GM21576 (cell line): ENCODE results near the gene ITGB5.
A peak's percentile ranks its signal among the peaks of the same experiment; 100 is the strongest.
"Not testable (repeated sequence)": the region's sequence is repeated elsewhere in the genome, so short reads cannot be mapped to it uniquely, and the experiment has no call there.

ENCODE experiments used
- ATAC-seq: cut with Tn5 transposase; IDR thresholded peaks from one replicate; pipeline ENCODE4 v1.9.1; 2021; ENCODE audit warnings: mild to moderate bottlenecking, moderate library complexity; ENCODE audit not compliant: unreplicated experiment

ITGB5 gene

DNA sequence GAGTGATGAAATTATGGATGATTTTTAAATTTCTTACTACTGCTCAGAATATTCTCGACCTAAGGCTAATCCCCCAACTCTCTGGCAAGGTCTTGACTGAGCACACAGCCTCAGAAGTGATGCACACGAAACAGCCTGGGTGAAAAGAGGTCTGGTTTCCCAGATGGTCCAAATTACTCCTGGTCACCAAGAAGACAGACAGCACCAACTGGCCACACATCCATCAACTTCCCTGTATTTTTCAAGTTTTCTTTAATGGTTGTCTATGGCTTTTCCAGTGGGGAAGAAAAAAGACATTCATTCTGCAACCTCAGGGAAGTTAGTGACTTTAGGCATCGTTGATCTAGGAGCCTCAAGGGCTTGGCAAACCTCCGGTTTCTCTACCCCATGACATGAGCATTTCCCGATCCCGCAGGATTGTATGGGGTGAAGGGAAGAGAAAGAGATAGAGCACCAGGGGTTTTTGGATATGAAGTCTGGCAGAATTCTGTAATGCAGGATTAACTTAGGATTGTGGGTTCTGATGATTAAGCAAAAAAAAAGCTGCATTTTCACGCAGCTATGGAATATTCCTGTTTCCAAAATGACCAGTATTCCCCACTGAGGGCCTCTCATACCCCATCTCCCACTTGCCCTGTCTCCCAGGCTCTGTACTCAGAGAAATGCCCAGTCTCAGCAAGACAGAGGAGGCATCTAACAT is 94.7 kb downstream of the ITGB5 start:
- no peak for ATAC-seq

DNA sequence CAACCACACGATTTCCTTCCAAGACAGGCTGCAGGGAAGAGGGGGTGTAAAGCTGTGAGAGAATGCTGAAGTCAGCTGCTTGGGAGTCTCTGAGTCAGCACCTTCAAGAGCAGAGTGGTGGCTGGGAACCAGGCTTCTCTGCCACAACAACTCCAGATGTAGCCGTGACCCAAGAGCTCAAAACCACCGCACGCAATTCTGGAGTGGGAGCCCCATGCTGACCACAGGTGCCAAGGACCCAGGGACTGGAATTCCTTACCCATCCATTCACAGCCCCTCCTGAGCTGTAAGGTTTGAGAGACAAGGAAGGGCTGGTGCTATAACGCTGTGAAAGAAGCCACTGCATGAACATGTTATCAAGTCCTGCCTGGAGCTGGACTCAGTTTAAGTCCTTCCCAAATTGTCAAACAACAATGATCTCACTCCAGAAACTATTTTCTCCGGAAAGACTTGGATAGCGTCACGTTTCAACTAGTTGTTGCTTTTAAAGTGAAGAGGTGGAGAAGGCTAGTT is 95.5 kb downstream of the ITGB5 start:
- ATAC-seq: no peak

DNA sequence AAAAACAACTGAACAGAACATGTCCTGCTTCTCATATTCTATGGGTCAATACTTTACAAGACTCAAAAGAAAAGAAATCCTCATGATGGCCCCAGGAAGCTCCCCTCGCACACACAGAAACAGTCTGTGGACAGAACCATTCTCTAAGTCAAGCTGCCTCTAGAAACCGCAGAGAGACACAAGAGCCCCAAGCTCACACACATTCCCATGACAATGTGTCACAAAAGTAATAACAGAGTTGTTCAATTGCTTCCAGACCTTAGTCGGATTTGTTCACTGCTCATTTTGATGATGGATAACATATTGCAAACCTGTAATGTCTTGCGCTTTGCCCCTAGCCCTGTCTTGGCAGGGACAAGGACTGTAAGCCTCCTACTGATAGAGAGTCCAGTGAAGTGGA is 96.0 kb downstream of the ITGB5 start:
- ATAC-seq: no peak

DNA sequence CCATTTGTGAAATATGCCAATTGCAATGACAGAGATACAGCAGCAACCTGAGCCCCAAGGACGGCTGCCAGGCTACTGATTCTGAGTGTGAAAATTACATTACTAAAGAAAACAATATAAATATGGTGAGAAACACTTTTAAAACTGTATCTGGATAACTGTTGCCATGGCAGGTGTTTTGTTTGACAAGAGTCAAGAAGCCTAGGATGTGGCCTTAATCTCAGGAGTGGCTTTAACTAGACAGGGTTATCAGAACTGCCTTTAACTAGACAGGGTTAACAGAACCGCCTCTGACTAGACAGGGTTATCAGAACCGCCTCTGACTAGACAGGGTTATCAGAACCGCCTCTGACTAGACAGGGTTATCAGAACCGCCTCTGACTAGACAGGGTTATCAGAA is 98.1 kb downstream of the ITGB5 start:
- ATAC-seq: not testable (repeated sequence)

DNA sequence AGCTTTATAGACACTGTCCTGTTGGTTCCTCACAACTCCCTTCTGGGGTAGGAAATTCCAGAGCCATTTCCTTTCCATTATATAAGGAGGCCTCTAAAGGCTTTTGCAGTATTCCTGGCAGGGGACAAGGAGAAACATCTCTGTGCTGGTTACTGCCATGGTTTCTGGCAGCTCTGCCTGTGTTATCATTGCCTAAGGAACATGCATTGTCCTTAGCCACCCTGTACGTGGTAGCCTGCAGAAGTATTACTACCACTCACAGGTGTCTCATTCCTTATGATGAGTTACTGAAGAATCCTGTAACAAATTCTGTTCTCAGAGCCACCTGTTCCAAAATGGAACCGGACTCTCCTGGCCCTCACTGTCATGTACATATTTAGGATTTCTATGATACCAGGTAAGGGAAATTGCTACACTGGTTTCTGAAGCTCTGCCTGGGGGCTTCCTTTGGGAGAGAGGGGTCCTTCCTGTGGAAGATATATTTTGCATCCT is 98.9 kb downstream of the ITGB5 start:
- ATAC-seq: no peak

DNA sequence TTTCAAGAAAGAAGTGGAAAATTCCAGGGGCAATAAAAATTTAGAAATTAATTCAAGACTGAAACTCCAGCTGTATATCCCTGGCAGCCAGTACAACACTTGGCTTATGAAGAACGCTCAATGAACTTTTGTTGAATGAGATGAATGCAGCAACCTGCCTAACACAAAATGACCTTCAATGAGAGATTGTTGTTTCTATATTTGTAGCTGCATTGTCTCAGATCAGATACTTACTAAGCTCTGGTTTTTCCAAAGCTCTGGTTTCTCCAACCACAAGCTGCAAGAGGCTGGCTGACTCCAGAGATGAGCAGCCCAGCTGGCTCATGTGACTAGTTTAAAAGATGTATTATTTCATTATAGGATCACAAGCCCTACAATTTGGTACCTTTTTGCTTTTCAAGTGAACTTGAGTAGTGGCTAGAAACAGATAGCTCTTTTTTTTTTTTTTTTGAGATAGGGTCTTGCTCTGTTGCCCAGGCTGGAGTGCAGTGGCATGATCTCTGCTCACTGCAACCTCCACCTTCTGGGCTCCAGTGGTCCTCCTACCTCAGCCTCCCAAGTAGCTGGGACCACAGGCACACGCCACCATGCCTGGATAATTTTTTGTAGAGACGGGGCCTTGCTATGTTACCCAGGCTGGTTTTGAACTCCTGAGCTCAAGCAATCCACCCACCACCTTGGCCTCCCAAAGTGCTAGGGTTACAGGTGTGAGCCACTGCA is 99.5 kb downstream of the ITGB5 start:
- no peak for ATAC-seq

DNA sequence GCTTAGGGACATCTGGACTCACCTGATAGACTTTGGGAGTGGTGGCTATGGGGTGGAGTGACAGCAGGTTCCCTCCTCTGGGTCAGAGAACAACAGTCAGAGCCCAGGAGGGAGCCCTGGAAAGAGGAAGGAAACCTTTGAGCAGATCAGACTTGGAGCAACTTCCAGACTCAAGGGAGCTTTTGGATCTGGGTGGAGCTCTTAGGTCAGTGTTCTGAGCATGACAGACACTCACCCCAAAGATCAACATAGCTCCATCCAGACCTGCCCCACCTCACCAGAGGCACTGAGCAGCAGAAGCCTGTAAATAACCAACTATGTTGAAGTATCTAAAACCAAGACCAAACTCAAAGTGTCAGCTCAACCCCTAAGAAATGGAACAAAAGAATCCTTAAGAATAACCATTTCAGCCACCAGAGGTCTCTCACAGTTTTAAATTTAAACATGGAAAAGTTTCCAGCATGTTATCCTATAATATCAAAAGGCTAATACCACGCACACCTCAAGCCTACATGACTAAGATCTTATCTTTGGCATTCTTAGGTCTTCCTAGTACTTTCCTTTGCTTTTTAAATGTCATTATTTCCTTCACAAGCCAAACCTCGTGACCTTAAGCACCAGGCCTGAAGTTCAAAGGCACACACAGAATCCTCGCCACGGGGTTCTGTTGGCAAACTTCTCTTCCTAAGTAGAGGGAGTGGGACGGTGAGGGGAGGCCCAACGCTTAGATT is 100.5 kb downstream of the ITGB5 start:
- ATAC-seq: no peak

DNA sequence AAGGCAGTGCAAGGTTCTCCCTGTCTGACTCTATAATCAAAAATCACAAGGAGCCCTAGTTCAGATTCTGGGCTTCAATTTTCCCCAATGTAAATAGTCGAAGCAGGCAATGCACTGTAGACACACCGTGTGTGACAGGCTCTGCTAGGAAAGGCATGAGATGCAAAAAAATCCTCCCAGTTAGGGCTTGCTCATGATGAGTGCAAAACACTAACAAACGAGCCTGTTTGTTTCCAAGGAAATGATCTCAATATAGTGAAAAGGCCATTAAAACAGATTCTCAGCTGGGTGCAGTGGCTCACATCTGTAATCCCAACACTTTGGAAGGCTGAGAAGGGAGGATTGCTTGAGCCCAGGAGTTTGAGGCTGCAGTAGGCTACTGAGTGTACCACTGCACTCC is 101.2 kb downstream of the ITGB5 start:
- no peak for ATAC-seq

DNA sequence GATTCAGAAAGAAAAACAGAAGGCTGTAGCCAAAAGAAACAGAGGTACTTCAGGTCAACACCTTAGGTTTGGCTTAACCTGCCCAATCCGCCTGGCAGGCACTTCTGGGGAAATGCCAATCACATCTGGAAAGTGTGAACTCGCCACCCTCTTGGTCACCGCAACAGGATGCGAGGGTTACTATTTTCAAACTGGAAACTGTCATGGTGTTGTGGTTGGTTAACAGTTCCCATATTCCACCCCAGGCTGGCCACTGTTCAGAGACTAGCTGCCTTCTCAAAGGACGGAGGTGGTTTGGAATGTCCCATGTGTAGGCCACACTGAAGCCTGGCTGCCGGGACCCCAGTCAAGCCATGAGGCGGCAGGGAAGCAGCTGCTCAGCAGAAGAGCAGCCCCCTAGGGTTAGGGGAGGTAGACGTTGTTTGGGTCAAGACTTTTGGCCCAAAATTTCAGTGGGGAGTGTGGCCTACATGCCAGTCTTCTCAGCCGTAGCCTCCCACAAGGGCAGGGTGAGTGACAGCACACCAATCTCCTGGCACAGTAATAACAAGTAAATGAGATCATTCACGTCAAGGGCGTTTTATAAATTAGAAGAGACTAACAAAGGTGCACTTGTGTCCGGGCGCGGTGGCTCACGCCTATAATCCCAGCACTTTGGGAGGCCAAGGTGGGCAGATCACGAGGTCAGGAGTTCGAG is 102.3 kb downstream of the ITGB5 start:
- peak; percentile 50 for ATAC-seq

DNA sequence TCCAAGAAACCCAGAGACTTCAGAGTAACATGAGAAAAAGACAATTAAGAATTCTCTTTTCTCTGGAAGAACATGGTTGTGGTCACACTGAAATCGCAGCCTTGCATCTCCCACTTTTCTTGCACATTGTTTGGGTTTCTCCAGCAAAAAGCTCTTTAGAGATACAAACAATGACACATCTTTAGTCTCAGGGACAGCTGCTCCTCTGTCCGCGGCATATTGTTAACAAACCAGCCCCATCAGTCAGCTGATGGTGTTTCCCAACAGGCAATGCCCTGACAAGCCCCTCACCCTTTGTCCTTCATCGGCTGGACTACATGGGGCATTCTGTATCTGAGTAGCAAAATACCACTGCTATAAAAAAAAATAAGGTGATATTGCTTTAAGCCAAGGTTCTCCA is 103.5 kb downstream of the ITGB5 start:
- no peak for ATAC-seq

DNA sequence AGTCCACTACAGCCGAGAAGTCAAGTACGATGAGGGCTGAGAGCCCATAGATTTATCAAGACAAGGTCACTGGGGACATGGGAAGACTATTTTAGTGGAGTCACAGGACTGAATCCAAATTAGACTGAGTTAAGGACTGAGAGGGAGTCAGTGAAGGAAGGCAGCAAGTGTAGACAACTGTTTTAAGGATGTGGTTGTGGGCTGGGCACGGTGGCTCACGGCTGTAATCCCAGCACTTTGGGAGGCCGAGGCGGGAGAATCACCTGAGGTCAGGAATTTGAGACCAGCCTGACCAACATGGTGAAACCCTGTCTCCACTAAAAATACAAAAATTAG is 104.8 kb downstream of the ITGB5 start:
- not testable (repeated sequence) for ATAC-seq

DNA sequence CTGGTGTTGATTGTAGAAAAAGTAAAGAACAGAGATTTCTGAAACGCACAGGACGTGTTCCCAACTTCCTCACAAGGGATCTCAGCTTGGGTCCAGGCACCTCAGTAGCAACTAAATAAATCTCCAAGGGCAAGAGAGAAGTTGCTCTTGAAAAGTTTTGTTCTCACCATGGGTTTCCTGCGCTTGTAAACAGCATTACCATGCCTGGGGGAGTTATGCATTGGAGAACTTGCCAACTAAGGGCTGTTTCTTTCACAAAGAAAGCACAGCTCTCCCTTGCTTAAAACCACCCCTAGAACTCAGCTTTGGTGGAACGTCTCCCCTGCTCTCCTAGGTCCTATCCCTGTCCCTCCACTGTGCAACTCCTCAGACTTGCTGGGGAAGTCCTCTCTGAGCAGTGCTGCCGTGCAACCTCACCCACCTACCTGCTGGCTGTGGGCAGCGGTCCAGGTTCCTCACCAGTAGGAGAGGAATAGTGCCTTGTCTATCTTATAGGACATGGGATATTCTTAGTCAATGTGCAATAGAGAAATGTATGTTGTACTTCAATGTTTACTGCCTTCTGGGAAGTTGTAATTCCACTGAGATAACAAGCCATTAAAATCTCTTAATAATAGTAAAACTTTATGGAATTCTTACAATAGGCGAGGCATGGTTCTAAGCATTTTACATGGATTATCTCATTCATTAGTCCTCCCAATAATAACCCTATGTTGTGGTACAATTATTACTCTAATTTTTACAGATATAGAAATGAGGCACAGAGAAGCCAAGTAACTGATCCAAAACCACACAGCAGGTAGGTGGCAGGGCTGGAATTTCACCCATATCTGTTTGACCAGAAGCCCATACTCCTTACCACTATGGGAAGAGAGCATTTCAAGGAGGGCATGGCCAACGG is 105.4 kb downstream of the ITGB5 start:
- no peak for ATAC-seq

DNA sequence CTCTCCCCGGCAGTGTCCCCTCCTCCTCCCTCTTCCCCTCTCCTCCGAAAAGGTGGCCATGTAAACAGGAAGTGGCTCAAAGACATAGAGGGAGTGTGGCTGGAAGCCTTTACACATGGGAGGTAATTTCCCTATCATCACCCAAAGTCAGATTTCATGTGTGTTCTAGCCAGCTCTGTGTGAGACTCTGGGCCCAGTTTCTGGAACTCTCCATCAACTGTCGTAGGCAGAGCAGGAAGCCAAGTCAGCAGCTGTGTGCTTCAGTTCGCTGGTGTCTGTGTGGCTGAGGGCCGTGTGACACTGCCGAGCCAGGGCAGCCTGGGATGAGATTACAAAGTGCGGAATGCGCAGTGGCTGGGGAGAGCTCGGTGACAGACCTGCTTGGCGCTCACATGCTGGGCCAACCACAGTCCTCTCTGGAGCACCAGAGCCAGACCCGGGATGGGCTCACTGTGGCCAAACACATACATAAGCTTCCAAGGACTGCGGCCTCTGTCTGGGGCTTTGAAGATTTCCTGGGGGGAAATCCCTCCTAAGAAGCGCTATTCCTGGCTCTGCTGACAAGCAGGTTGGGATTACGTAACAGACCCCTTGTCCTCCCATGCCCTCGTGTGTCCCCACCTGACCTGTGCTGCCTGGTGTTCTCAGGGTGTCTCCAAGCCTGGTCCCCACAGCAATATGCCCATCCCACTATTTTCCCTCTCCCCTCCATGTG is 106.2 kb downstream of the ITGB5 start:
- ATAC-seq: no peak

DNA sequence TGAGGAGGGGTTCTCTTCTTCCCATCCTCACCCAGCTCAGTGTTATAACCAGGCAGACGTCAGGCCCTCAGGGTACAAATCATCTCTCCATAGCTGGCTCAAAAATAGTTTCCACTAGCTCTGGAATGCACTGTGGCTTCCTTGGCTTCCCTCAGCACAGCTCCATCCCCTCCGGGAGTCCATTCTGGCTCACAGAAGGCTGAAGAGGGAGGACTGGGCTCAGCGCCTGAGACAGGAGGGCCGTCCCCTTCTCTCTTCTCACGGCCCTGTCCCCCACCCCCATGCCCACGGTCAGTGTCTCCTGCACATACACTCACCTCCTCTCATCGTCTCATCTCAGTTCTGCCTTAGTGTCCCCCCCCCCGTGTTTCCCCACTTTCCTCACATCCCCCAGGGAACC is 106.8 kb downstream of the ITGB5 start:
- ATAC-seq: no peak

DNA sequence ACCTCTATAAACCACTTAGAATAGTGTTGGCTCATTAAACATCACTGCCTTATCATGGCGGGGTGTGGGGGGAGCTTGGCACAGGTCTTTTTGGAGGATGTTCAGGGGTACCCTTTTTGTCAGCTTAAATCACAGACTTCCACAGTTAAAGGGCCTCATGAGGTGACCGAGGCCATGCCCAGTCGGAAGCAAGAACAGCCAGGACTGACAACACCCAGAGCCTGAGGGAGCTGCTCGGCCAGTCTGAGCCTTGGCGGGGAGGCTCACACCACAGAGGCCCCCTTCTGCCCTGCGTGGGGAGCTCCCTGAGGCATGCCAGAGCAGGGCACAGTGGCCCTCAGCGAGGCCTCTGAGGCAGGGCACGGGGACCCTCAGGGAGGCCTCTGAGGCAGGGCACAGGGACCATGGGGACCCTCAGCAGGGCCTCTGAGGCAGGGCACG is 107.4 kb downstream of the ITGB5 start:
- no peak for ATAC-seq

DNA sequence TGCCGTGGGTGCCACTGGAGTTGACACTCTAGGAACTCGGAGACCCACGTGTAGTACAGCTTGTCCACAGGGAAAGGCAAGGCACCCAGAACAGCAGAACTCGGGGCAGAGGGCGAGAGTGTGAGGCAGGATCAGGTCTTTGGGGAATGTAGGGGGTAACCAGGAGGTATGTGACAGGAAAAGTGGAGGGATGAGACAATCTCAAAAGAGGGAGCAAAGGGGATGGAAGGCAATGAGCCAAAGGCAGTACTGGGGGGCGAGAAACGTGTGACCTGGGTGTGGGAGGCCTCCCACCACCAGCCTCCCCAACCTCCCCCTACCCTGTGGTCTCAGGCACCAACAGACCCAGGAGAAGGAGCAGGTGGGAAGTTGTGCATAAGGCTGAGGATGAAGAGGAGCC is 108.0 kb downstream of the ITGB5 start:
- no peak for ATAC-seq

DNA sequence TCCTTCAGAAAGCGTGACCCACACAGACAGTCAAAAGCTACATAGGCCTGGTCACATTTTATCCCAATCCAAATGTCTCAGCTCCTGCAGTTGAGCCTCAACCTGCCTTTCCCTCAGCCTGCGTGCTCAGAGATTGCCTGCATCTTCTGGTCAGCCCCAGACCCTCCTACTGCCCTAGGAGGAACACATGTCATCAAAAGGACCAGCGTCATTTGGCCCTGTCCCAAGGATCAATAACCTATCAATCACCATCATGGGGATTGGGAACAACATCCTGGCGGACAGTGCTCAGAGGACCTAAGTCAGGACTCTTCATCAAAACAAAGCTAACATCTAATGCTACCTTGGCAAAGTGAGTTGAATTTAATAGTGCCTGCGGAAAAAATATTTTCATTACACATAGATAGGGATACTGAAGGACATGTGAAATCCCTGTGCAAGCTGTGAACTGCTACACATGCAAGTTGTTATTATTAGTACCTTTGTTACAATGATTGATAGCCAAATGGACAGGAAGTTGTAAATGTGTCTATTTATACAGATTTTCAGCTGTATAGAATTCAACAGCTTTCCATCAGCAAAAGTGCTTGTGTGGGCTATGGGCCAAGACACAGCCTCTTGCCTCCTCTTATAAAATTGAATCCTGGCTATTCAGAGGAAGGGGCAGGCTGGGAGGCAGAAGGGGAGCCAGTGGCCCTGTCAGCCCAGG is 109.2 kb downstream of the ITGB5 start:
- ATAC-seq: no peak

DNA sequence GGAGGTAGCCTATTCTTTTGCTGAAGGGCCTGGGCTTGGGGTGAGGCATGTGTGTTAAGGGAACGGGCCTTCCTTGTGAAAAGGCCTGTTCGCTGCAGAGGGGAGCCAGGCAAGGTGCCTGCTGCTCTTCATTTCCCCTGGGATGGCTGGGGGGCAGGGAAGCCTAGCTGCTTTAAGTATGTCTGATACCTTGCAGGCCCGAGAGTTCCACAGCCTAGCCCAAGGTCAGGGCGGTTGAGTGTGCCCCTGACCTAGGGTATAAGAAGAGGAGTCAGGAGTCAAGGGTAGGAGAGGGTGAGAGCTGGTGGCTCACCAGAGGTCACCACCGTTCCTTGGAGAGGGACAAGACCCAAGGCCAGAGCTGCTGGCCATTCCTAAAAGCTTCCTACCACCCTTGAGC is 110.3 kb downstream of the ITGB5 start:
- ATAC-seq: no peak

DNA sequence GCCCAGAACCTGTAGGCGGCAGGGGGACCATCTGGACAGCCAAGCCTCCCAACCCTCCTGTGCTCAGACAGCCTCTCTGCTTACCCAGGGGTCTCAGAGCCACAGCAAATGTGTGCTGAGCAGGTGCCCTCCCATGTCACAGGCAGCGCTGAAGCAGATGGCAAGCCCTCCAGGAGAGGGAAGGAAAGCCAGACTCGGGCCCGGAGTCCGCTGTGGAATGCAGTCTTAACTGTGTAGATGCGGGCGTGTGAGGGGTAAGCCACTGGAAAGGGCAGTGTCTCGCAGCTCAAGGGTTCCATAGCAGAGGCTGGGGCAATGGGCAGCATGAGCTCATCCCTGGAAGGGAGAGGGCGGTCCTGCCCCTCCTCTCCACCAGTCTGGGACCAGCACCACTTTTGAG is 111.3 kb downstream of the ITGB5 start:
- ATAC-seq: no peak
